ENCODE results near the gene SLC26A8.
"Not testable (repeated sequence)": the region's sequence is repeated elsewhere in the genome, so short reads cannot be mapped to it uniquely, and the experiment has no call there.

The SLC26A8 gene

DNA sequence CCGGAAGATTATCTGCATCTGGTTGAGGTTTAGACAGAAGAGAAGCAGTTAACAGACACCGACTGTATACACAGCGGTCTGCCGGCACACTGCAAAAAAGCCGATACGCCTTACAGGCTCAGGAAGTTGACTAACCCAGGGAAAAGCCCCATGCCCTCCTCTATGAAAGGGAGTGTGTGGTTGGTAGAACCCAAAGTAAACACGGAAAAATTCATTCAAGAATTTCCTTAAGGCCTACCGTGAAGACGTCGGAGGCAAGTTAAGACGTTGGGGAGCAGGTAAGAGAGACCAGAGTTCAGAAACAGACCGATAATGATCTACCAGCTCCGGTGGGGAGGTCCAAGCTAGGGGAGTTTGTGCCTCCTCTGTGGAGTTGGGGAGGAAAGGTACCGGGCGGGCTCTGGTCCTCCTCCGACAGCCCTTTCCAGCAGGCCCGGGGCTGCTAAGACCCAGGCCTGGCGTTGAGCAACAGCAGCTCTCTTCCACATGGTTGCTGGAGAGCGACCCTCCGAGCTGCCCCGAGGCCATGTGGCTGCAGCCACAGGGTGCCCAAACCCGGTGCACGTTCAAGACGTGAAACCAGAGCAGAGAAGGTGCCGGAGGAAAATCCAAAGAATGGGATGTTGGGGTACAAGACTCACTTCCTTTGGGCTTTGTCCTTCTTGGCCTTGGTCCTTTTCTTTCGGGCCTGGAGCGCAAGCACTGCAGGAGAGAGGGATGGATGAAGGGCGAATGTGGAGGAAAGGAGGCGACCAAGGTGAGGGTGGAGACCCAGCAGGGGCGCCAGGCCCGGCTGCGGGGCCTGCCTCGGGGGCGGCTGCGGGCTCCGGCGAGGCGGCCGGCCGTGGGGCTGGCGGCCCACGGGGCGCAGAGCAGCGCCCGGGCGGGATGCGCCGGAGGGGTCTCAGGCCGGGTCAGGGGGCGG lies 104.4 kb downstream of the SLC26A8 start:
- TF ChIP-seq, protein P1, sequence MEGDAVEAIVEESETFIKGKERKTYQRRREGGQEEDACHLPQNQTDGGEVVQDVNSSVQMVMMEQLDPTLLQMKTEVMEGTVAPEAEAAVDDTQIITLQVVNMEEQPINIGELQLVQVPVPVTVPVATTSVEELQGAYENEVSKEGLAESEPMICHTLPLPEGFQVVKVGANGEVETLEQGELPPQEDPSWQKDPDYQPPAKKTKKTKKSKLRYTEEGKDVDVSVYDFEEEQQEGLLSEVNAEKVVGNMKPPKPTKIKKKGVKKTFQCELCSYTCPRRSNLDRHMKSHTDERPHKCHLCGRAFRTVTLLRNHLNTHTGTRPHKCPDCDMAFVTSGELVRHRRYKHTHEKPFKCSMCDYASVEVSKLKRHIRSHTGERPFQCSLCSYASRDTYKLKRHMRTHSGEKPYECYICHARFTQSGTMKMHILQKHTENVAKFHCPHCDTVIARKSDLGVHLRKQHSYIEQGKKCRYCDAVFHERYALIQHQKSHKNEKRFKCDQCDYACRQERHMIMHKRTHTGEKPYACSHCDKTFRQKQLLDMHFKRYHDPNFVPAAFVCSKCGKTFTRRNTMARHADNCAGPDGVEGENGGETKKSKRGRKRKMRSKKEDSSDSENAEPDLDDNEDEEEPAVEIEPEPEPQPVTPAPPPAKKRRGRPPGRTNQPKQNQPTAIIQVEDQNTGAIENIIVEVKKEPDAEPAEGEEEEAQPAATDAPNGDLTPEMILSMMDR (IDR thresholded peaks at IDR 0.05; ENCODE audit: low read depth, low read length): no peak
- H3K4me3 ChIP-seq (ENCODE audit: low read depth, low read length): peak overlapping the region; percentile 83

- TF ChIP-seq, protein P1 (IDR thresholded peaks at IDR 0.05; ENCODE audit: low read depth, low read length): no peak
- peak overlapping the region; percentile 83 for H3K4me3 ChIP-seq (ENCODE audit: low read depth, low read length)
Measured at GRCh38 chr6:35919085-35919826, 105.2 kb downstream of the SLC26A8 start.

DNA sequence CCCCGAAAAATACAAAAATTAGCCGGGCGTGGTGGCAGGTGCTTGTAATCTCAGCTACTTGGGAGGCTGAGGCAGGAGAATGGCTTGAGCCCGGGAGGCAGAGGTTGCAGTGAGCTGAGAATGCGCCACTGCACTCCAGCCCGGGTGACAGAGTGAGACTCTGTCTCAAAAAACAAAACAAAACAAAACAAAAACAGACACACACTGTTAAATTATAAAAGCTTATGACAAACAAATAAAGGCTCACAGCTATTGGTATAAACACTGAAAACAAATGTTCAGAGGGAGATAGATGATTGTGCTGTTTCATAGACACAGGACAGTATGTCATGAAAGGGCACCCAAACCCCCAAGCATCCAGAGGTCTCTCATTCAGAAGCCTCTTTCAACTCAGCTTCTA lies 107.5 kb downstream of the SLC26A8 start:
- H3K4me3 ChIP-seq (ENCODE audit: low read depth, low read length): not testable (repeated sequence)

DNA sequence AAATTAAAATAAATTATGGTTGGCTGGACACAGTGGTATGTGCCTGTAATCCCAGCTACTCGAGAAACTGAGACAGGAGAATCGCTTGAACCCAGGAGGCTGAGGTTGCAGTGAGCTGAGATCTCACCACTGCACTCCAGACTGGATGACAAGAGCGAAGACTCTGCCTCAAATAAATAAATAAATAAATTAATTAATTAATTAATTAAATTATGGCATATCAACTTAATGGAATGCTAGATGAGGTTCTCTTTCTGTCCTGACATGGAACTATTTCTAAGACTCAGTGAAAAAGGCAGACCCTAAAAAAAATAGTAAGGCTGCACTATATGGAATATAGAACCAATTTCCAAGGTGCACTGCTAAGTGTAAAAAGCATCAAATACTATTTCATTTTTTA lies 108.4 kb downstream of the SLC26A8 start:
- H3K4me3 ChIP-seq (ENCODE audit: low read depth, low read length): no peak overlapping the region
- TF ChIP-seq, protein P1 (IDR thresholded peaks at IDR 0.05; ENCODE audit: low read depth, low read length): no peak

DNA sequence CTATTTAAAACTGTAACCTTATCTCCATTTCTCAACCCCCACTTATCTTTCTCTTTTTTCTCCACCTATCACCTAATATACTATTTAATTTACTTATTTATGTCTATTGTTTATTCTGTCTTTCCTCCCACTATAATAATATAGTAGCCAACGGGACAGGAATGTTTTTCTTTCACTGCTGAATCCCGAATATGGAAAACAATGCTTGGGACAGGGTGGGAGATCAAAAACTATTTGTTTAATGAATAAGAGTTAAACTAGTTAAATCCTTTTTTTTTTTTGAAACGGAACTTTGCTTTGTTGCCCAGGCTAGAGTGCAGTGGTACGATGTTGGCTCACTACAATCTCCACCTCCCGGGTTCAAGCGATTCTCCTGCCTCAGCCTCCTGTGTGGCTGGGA lies 109.9 kb downstream of the SLC26A8 start:
- no peak overlapping the region for H3K4me3 ChIP-seq (ENCODE audit: low read depth, low read length)
- TF ChIP-seq, protein P1 (IDR thresholded peaks at IDR 0.05; ENCODE audit: low read depth, low read length): no peak

- no peak overlapping the region for H3K4me3 ChIP-seq (ENCODE audit: low read depth, low read length)
- TF ChIP-seq, protein P1 (IDR thresholded peaks at IDR 0.05; ENCODE audit: low read depth, low read length): no peak
Measured at GRCh38 chr6:35911871-35912653, 112.4 kb downstream of the SLC26A8 start.

- H3K4me3 ChIP-seq (ENCODE audit: low read depth, low read length): not testable (repeated sequence)
Measured at GRCh38 chr6:35909571-35909970, 114.9 kb downstream of the SLC26A8 start.

DNA sequence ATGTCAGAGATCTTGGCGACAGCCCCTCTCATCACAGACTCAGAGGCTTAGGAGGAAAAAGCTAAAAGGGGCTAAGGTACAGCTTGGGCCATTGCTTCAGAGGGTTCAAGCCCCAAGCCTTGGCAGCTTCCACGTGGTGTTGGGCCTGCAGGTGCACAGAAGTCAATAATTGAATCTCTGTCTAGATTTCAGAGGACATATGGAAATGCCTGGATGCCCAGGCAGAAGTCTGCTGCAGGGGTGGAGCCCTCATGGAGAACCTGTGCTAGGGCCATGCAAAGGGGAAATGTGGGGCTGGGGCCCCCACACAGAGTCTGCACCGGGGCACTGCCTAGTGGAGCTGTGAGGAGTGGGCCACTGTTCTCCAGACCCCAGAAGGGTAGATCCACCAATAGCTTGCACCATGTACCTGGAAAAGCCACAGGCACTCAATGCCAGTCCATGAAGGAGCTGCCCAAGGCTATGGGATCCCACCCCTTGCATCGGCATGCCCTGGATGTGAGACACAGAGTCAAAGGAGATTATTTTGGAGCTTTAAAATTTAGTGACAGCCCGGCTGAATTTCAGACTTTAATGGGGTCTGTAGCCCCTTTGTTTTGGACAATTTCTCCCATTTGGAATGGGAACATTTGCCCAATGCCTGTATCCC lies 115.6 kb downstream of the SLC26A8 start:
- H3K4me3 ChIP-seq (ENCODE audit: low read depth, low read length): not testable (repeated sequence)

Measured in WI38 (cell line).